ENCODE measurements around the gene IQCH.
"Not testable (repeated sequence)": the region's sequence is repeated elsewhere in the genome, so short reads cannot be mapped to it uniquely, and the experiment has no call there.

IQCH gene

GRCh38 chr15:67253549-67254237, 893 bp upstream of the IQCH start:
- no peaks in the 10 kb centered on the region for H3K27me3 ChIP-seq (ENCODE audit: insufficient read depth, low read length)
- peak overlapping the region; percentile 99 for H3K4me2 ChIP-seq (ENCODE audit: low read length)
- no peaks in the 10 kb centered on the region for H4K20me1 ChIP-seq (ENCODE audit: insufficient read depth, low read length)
- no peaks in the 10 kb centered on the region for H3F3A ChIP-seq (ENCODE audit: insufficient read depth, low read length)
- no peak overlapping the region for H2AFZ ChIP-seq (ENCODE audit: low read length)
- TF ChIP-seq EZH2 (IDR thresholded peaks at IDR 0.05; ENCODE audit: borderline replicate concordance, low read length) (no peak), CTCF (IDR thresholded peaks at IDR 0.05; ENCODE audit: low read length) (no peak)
- peak overlapping the region; percentile 55 for H3K27ac ChIP-seq (ENCODE audit: low read depth, low read length, poor library complexity, severe bottlenecking)
- no peaks in the 10 kb centered on the region for H3K9me3 ChIP-seq (ENCODE audit: low read length)
- H3K79me2 ChIP-seq (ENCODE audit: insufficient read depth, low read length) = peaks cover 53% of the 10 kb centered on the region
- H3K4me3 ChIP-seq (ENCODE audit: low read depth, low read length, poor library complexity, severe bottlenecking) = peak overlapping the region; percentile 96
- H3K9ac ChIP-seq (ENCODE audit: low read length) = peak overlapping the region; percentile 86
- peaks cover 22% of the 10 kb centered on the region for H3K4me1 ChIP-seq (ENCODE audit: insufficient read depth, low read length, severe bottlenecking)
- 0 out of 2 replicates have a peak, but pooled peaks cover 2% of the 10 kb centered on the region for H3K36me3 ChIP-seq (ENCODE audit: insufficient read depth, low read length)
- H3K9me2 ChIP-seq (ENCODE audit: low read depth, low read length) = no peaks in the 10 kb centered on the region

- peaks cover 26% of the 10 kb centered on the region for H3K4me1 ChIP-seq (ENCODE audit: insufficient read depth, low read length, severe bottlenecking)
- no peaks in the 10 kb centered on the region for H4K20me1 ChIP-seq (ENCODE audit: insufficient read depth, low read length)
- no peak overlapping the region for H3K4me3 ChIP-seq (ENCODE audit: low read depth, low read length, poor library complexity, severe bottlenecking)
- no peak overlapping the region for H3K4me2 ChIP-seq (ENCODE audit: low read length)
- H3K36me3 ChIP-seq (ENCODE audit: insufficient read depth, low read length) = no peaks in the 10 kb centered on the region
- no peak overlapping the region for H3K9ac ChIP-seq (ENCODE audit: low read length)
- TF ChIP-seq CTCF (IDR thresholded peaks at IDR 0.05; ENCODE audit: low read length) (no peak), EZH2 (IDR thresholded peaks at IDR 0.05; ENCODE audit: borderline replicate concordance, low read length) (no peak)
- peaks cover 31% of the 10 kb centered on the region for H3K79me2 ChIP-seq (ENCODE audit: insufficient read depth, low read length)
- H3K9me2 ChIP-seq (ENCODE audit: low read depth, low read length) = no peaks in the 10 kb centered on the region
- H3F3A ChIP-seq (ENCODE audit: insufficient read depth, low read length) = no peaks in the 10 kb centered on the region
- H3K27ac ChIP-seq (ENCODE audit: low read depth, low read length, poor library complexity, severe bottlenecking) = no peak overlapping the region
- no peaks in the 10 kb centered on the region for H3K9me3 ChIP-seq (ENCODE audit: low read length)
- no peak overlapping the region for H2AFZ ChIP-seq (ENCODE audit: low read length)
- H3K27me3 ChIP-seq (ENCODE audit: insufficient read depth, low read length) = no peaks in the 10 kb centered on the region
Measured at GRCh38 chr15:67256051-67256450, 1.5 kb downstream of the IQCH start.

GRCh38 chr15:67258412-67258811, 3.8 kb downstream of the IQCH start:
- H3K9ac ChIP-seq (ENCODE audit: low read length); H3K4me3 ChIP-seq (ENCODE audit: low read depth, low read length, poor library complexity, severe bottlenecking); H3K36me3 ChIP-seq (ENCODE audit: insufficient read depth, low read length); H4K20me1 ChIP-seq (ENCODE audit: insufficient read depth, low read length); H3K27ac ChIP-seq (ENCODE audit: low read depth, low read length, poor library complexity, severe bottlenecking); H2AFZ ChIP-seq (ENCODE audit: low read length); H3F3A ChIP-seq (ENCODE audit: insufficient read depth, low read length); H3K9me3 ChIP-seq (ENCODE audit: low read length); H3K27me3 ChIP-seq (ENCODE audit: insufficient read depth, low read length); H3K9me2 ChIP-seq (ENCODE audit: low read depth, low read length); H3K79me2 ChIP-seq (ENCODE audit: insufficient read depth, low read length); H3K4me2 ChIP-seq (ENCODE audit: low read length): not testable (repeated sequence)
- peaks cover 16% of the 10 kb centered on the region for H3K4me1 ChIP-seq (ENCODE audit: insufficient read depth, low read length, severe bottlenecking)

- Histone ChIP-seq H3K9me3 (ENCODE audit: low read length) (no peaks in the 10 kb centered on the region), H3K9me2 (ENCODE audit: low read depth, low read length) (no peaks in the 10 kb centered on the region), H3K4me1 (ENCODE audit: insufficient read depth, low read length, severe bottlenecking) (peaks cover 12% of the 10 kb centered on the region), H3K79me2 (ENCODE audit: insufficient read depth, low read length) (no peaks in the 10 kb centered on the region), H3K4me2 (ENCODE audit: low read length) (no peak overlapping the region), H2AFZ (ENCODE audit: low read length) (no peak overlapping the region), H4K20me1 (ENCODE audit: insufficient read depth, low read length) (no peaks in the 10 kb centered on the region), H3K9ac (ENCODE audit: low read length) (no peak overlapping the region), H3F3A (ENCODE audit: insufficient read depth, low read length) (no peaks in the 10 kb centered on the region), H3K4me3 (ENCODE audit: low read depth, low read length, poor library complexity, severe bottlenecking) (no peak overlapping the region), H3K27ac (ENCODE audit: low read depth, low read length, poor library complexity, severe bottlenecking) (no peak overlapping the region), H3K36me3 (ENCODE audit: insufficient read depth, low read length) (no peaks in the 10 kb centered on the region), H3K27me3 (ENCODE audit: insufficient read depth, low read length) (no peaks in the 10 kb centered on the region)
- no peak for TF ChIP-seq EZH2 (IDR thresholded peaks at IDR 0.05; ENCODE audit: borderline replicate concordance, low read length)
- no peak for TF ChIP-seq CTCF (IDR thresholded peaks at IDR 0.05; ENCODE audit: low read length)
Measured at GRCh38 chr15:67259379-67259778, 4.8 kb downstream of the IQCH start.
